ENCODE data around the gene FAM177A1.
"Not testable (repeated sequence)": the region's sequence is repeated elsewhere in the genome, so short reads cannot be mapped to it uniquely, and the experiment has no call there.

FAM177A1 gene

DNA sequence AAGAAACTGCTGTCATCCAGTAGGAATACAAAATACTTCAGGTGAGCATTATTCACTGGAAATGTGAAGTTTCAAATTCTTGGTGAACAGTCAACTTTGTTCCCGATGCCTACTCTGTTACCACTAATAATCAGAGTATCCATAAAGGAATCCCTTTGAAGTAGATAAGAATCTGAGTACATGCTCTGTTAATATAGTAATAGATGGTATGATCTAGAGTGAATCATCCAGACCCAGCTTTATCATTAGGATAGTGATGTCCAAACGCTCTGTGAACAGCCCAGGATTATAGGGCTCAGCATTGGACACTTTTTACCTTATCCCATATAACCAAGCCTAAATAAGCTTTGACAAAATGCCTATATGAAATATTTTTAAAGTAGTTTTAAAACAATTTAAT, 42.4 kb downstream of the FAM177A1 start:
- Histone ChIP-seq H3K4me3 (ENCODE audit: low read depth in 1 of 2, low read length in 2 of 2) (no peak overlapping the region), H3K36me3 (ENCODE audit: control insufficient read depth in 1 of 2, insufficient read depth in 2 of 2, low read length in 2 of 2) (peaks cover 9 to 39% of the 10 kb centered on the region in 2 donors), H3K9me3 (ENCODE audit: control insufficient read depth in 1 of 2, low read length in 2 of 2) (no peaks in the 10 kb centered on the region), H3K4me1 (ENCODE audit: control insufficient read depth in 1 of 2, insufficient read depth in 2 of 2, low read length in 2 of 2) (no peaks in the 10 kb centered on the region), H3K27ac (ENCODE audit: low read depth, low read length) (no peak overlapping the region), H3K9ac (ENCODE audit: low read depth in 1 of 2, low read length in 2 of 2) (no peak overlapping the region), H3K27me3 (ENCODE audit: control insufficient read depth in 1 of 2, insufficient read depth in 2 of 2, low read length in 2 of 2) (no peaks in the 10 kb centered on the region)

DNA sequence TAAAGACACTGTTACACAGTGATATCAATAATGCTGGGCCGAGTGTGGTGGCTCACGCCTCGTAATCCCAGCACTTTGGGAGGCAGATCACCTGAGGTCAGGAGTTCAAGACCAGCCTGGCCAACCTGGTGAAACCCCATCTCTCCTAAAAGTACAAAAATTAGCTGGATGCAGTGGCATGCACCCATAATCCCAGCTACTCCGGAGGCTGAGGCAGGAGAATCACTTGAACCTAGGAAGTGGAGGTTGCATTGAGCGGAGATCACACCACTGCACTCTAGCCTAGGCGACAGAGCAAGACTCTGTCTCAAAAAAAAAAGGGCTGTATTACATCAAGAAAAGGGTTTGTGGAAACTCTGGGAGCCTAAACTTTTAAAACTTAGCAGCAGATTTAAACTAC, 48.6 kb downstream of the FAM177A1 start:
- H3K4me3 ChIP-seq (ENCODE audit: low read depth in 1 of 2, low read length in 2 of 2); H3K27ac ChIP-seq (ENCODE audit: low read depth, low read length); H3K9me3 ChIP-seq (ENCODE audit: control insufficient read depth in 1 of 2, low read length in 2 of 2); H3K27me3 ChIP-seq (ENCODE audit: control insufficient read depth in 1 of 2, insufficient read depth in 2 of 2, low read length in 2 of 2); H3K4me1 ChIP-seq (ENCODE audit: control insufficient read depth in 1 of 2, insufficient read depth in 2 of 2, low read length in 2 of 2); H3K9ac ChIP-seq (ENCODE audit: low read depth in 1 of 2, low read length in 2 of 2): not testable (repeated sequence)
- peaks cover 3 to 45% of the 10 kb centered on the region in 2 donors for H3K36me3 ChIP-seq (ENCODE audit: control insufficient read depth in 1 of 2, insufficient read depth in 2 of 2, low read length in 2 of 2)

DNA sequence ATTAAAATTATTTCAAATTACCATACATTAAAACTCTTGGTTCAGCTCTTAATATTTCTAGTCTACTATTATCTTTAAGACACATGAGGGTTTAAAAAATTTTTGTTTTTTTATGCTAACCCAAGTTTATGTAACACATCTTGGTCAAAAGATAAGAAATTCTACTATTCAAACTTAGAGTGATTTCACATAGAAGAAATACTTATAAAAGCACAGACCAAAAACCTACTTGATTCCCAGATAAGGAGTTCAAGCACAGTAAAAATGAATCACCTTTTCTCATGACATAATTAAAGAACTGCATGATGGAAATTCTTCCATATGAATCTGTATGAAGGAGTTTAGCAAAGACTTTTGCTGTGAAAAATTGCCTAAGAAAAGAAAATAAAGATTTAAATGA, 61.8 kb downstream of the FAM177A1 start:
- Histone ChIP-seq H3K9me3 (ENCODE audit: control insufficient read depth in 1 of 2, low read length in 2 of 2) (peaks cover 3 to 8% of the 10 kb centered on the region in 2 donors), H3K36me3 (ENCODE audit: control insufficient read depth in 1 of 2, insufficient read depth in 2 of 2, low read length in 2 of 2) (peaks cover 16 to 59% of the 10 kb centered on the region in 2 donors), H3K27me3 (ENCODE audit: control insufficient read depth in 1 of 2, insufficient read depth in 2 of 2, low read length in 2 of 2) (no peaks in the 10 kb centered on the region), H3K4me1 (ENCODE audit: control insufficient read depth in 1 of 2, insufficient read depth in 2 of 2, low read length in 2 of 2) (no peaks in the 10 kb centered on the region), H3K4me3 (ENCODE audit: low read depth in 1 of 2, low read length in 2 of 2) (no peak overlapping the region), H3K27ac (ENCODE audit: low read depth, low read length) (no peak overlapping the region), H3K9ac (ENCODE audit: low read depth in 1 of 2, low read length in 2 of 2) (no peak overlapping the region)

DNA sequence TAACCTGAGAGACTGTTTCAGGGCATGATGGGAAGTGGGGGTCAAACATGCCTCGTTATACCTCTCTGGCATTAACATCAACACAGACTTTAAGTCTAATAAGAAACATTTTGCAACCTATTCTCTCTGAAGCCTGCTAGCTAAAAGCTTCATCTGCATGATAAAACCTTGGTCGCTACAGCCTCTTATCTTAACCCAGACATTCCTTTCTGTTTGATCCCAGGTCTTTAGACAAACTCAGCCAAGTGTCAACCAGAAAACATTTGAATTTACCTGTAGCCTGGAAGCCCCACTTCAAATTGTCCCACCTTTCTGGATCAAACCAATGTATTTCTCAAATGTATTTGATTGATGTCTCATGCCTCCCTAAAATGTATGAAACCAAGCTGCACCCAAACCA, 66.6 kb downstream of the FAM177A1 start:
- H3K27ac ChIP-seq (ENCODE audit: low read depth, low read length): no peak overlapping the region
- H3K4me3 ChIP-seq (ENCODE audit: low read depth in 1 of 2, low read length in 2 of 2): no peak overlapping the region
- no peaks in the 10 kb centered on the region for H3K4me1 ChIP-seq (ENCODE audit: control insufficient read depth in 1 of 2, insufficient read depth in 2 of 2, low read length in 2 of 2)
- H3K9ac ChIP-seq (ENCODE audit: low read depth in 1 of 2, low read length in 2 of 2): no peak overlapping the region
- H3K9me3 ChIP-seq (ENCODE audit: control insufficient read depth in 1 of 2, low read length in 2 of 2): peaks cover 3 to 8% of the 10 kb centered on the region in 2 donors
- H3K36me3 ChIP-seq (ENCODE audit: control insufficient read depth in 1 of 2, insufficient read depth in 2 of 2, low read length in 2 of 2): peaks cover 20 to 49% of the 10 kb centered on the region in 2 donors
- H3K27me3 ChIP-seq (ENCODE audit: control insufficient read depth in 1 of 2, insufficient read depth in 2 of 2, low read length in 2 of 2): no peaks in the 10 kb centered on the region

DNA sequence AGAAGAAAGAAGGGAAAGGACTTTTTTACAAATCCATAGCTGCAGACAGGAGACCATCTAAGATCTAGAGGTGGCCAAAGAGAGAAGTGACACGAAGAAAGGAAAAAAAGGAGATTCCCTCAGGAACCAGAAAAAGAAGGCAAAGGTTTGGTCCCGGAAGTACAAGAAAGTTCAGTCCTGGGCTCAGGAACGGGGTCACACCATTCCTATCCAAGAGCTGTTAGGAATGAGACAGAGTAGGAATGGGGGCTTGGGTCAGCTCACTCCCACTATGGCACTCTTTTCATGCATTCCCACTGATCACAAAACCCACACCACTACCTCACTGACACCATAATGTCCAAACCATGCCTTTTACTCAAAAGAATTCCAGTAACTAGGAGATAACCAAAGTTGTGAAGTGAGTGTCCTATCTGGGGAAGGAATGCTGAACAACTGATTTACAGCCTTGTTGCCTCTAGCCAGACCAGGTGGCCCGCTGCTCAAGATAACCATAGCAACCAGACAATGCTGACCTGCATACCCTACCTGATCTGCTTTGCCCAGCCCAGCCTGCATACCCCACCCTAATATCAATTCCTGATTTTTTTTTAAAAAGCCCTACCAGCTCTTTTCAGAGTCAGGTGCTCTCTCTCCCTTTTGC, 67.4 kb downstream of the FAM177A1 start:
- Histone ChIP-seq H3K27me3 (ENCODE audit: control insufficient read depth in 1 of 2, insufficient read depth in 2 of 2, low read length in 2 of 2) (no peaks in the 10 kb centered on the region), H3K36me3 (ENCODE audit: control insufficient read depth in 1 of 2, insufficient read depth in 2 of 2, low read length in 2 of 2) (peaks cover 20 to 46% of the 10 kb centered on the region in 2 donors), H3K4me1 (ENCODE audit: control insufficient read depth in 1 of 2, insufficient read depth in 2 of 2, low read length in 2 of 2) (no peaks in the 10 kb centered on the region), H3K4me3 (ENCODE audit: low read depth in 1 of 2, low read length in 2 of 2) (no peak overlapping the region), H3K27ac (ENCODE audit: low read depth, low read length) (no peak overlapping the region), H3K9ac (ENCODE audit: low read depth in 1 of 2, low read length in 2 of 2) (no peak overlapping the region), H3K9me3 (ENCODE audit: control insufficient read depth in 1 of 2, low read length in 2 of 2) (peaks cover 3 to 8% of the 10 kb centered on the region in 2 donors)

DNA sequence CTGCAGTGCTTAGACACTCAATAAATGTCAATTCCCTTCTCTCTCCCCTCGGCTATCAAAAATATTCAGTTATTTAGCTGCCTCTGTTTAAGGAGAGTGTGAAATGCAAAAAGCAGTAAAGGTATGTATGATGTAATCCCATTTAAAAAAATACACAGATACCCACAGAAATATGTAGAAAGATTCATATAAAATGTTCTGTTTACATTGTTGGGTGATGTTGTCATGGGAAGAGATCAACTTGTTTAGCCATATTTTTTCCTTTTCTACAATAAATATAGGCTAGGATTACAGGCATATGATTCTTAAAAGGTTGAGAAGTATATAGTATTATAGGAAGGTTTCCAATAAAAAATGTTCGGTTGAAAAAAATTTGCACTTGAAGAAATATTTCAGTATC, 68.0 kb downstream of the FAM177A1 start:
- Histone ChIP-seq H3K4me3 (ENCODE audit: low read depth in 1 of 2, low read length in 2 of 2) (no peak overlapping the region), H3K9me3 (ENCODE audit: control insufficient read depth in 1 of 2, low read length in 2 of 2) (peaks cover 3 to 8% of the 10 kb centered on the region in 2 donors), H3K27ac (ENCODE audit: low read depth, low read length) (no peak overlapping the region), H3K27me3 (ENCODE audit: control insufficient read depth in 1 of 2, insufficient read depth in 2 of 2, low read length in 2 of 2) (no peaks in the 10 kb centered on the region), H3K9ac (ENCODE audit: low read depth in 1 of 2, low read length in 2 of 2) (no peak overlapping the region), H3K36me3 (ENCODE audit: control insufficient read depth in 1 of 2, insufficient read depth in 2 of 2, low read length in 2 of 2) (peaks cover 20 to 46% of the 10 kb centered on the region in 2 donors), H3K4me1 (ENCODE audit: control insufficient read depth in 1 of 2, insufficient read depth in 2 of 2, low read length in 2 of 2) (no peaks in the 10 kb centered on the region)

DNA sequence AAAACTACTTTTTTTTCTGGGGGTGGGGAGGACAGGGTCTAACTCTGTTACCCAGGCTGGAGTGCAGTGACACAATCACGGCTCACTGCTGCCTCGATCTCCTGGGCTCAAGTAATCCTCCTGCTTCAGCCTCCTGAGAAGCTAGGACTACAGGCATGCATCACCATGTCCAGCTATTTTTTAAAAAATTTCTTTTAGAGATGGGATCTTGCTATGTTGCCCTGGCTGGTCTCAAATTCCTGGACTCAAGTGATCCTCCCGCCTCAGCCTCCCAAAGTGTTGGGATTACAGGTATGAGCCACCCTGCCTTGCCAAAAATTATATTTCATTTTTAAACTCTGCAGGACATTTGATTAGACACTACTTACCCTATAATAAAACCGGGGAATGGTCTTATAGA, 70.2 kb downstream of the FAM177A1 start:
- H3K4me1 ChIP-seq (ENCODE audit: control insufficient read depth in 1 of 2, insufficient read depth in 2 of 2, low read length in 2 of 2): peaks cover 0 to 8% of the 10 kb centered on the region in 2 donors
- H3K9me3 ChIP-seq (ENCODE audit: control insufficient read depth in 1 of 2, low read length in 2 of 2): peaks cover 3 to 8% of the 10 kb centered on the region in 2 donors
- no peaks in the 10 kb centered on the region for H3K27me3 ChIP-seq (ENCODE audit: control insufficient read depth in 1 of 2, insufficient read depth in 2 of 2, low read length in 2 of 2)
- H3K27ac ChIP-seq (ENCODE audit: low read depth, low read length): no peak overlapping the region
- H3K4me3 ChIP-seq (ENCODE audit: low read depth in 1 of 2, low read length in 2 of 2): no peak overlapping the region
- H3K9ac ChIP-seq (ENCODE audit: low read depth in 1 of 2, low read length in 2 of 2): no peak overlapping the region
- peaks cover 9 to 28% of the 10 kb centered on the region in 2 donors for H3K36me3 ChIP-seq (ENCODE audit: control insufficient read depth in 1 of 2, insufficient read depth in 2 of 2, low read length in 2 of 2)

DNA sequence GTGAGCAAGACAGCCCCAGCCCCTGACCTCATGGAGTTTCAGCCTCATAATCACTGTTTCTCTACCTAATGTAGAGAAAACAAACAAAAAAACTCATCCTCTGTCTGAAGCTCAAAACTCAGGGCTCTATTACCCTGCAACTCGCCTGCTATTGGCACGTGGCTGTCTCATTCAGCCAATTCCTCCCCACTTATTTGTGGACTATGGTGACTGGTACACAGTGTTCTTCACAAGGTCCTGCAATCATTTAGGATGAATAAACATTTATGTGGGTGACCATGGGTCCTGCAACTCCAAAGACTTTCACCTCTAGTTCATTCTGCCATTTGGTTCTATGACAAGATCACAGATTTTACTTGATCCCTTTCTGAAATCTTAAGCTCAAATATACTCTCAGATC, 71.0 kb downstream of the FAM177A1 start:
- Histone ChIP-seq H3K27ac (ENCODE audit: low read depth, low read length) (no peak overlapping the region), H3K9me3 (ENCODE audit: control insufficient read depth in 1 of 2, low read length in 2 of 2) (no peaks in the 10 kb centered on the region), H3K9ac (ENCODE audit: low read depth in 1 of 2, low read length in 2 of 2) (no peak overlapping the region), H3K4me3 (ENCODE audit: low read depth in 1 of 2, low read length in 2 of 2) (no peak overlapping the region), H3K36me3 (ENCODE audit: control insufficient read depth in 1 of 2, insufficient read depth in 2 of 2, low read length in 2 of 2) (peaks cover 4 to 19% of the 10 kb centered on the region in 2 donors), H3K27me3 (ENCODE audit: control insufficient read depth in 1 of 2, insufficient read depth in 2 of 2, low read length in 2 of 2) (no peaks in the 10 kb centered on the region), H3K4me1 (ENCODE audit: control insufficient read depth in 1 of 2, insufficient read depth in 2 of 2, low read length in 2 of 2) (peaks cover 0 to 8% of the 10 kb centered on the region in 2 donors)

DNA sequence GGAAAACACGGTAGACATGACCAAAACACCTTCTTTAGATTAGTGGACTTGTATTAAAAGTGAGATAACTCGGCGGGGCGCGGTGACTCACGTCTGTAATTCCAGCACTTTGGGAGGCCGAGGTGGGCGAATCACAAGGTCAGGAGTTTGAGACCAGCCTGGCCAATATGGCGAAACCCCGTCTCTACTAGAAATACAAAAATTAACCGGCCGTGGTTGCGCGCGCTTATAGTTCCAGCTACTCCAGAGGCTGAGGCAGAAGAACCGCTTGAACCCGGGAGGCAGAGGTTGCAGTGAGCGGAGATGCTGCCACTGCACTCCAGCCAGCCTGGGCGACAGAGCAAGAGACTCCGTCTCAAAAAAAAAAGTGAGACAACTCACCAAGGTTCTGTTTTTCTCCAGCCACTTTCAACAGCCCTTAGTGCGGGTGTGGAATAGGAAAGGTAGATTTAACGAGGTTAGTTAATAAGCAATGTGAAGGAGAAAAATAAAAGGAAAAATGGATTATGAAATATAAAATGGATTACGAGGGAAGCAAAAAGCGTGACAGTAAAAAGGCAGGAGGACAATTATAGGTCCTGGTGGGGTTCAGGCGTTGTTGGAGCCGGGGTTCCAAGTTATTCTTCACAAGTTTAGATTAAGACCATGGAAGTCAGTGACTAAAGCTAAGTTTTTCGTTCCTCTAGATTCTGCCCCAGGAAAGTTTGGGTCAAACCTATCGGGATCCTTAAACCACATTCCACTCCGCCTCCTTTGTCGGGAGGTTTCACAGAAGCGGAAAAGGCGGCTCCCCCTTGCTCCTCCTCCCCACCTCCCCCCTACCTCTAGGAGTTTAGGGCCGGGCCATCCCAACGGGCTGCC, 75.2 kb downstream of the FAM177A1 start:
- Histone ChIP-seq H3K9me3 (ENCODE audit: control insufficient read depth in 1 of 2, low read length in 2 of 2) (no peaks in the 10 kb centered on the region), H3K36me3 (ENCODE audit: control insufficient read depth in 1 of 2, insufficient read depth in 2 of 2, low read length in 2 of 2) (no peaks in the 10 kb centered on the region), H3K27me3 (ENCODE audit: control insufficient read depth in 1 of 2, insufficient read depth in 2 of 2, low read length in 2 of 2) (no peaks in the 10 kb centered on the region), H3K9ac (ENCODE audit: low read depth in 1 of 2, low read length in 2 of 2) (peak overlapping the region; percentile 92 to 95), H3K4me1 (ENCODE audit: control insufficient read depth in 1 of 2, insufficient read depth in 2 of 2, low read length in 2 of 2) (peaks cover 9 to 18% of the 10 kb centered on the region in 2 donors), H3K4me3 (ENCODE audit: low read depth in 1 of 2, low read length in 2 of 2) (peak overlapping the region; percentile 93 to 98), H3K27ac (ENCODE audit: low read depth, low read length) (peak overlapping the region; percentile 95)

DNA sequence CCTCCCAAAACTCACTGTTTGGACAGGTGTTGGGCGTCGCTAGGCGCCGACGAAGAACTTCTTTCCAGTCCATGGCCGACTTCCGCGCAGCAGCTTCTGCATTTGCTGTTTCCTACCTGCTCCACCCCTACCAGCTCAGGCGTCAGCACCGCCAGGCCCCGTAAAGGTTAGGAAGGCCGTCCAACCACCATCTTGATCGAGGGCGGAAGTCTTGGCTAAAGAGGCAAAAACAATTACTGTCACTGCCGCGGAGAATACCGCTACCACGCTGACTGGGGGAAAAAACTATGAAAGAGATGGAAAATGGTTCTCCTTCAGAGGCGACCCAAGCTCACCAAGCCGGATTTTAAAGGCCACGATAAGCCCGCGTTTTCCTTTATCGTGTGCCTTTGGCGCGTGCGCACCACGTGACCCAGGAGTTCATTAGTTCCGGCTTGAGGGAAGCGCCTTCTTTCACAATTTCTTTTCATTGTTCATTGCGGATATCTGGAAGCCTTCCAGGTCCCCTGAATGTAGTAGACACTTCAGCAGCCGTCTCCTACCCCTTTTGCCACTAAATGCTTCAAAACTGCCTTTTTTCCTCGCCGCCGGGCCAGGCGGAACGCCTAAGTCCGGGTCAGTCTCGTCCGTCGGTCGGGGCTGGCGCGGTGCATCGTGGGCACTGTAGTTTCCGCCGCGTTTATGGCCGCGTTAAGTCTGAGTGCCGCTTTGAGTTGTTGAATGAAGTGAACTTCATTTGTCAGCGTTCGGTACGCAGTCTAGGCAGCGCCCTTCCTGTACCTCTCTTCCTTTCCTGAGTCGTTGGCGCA, 76.0 kb downstream of the FAM177A1 start, which contains the start of the genes PPP2R3C and PRORP:
Gene PPP2R3C, minus strand, starts transcription at position 104 of the 809 bp plus-strand sequence. Its CDS starts 31 bp downstream, at position 73.
Gene PRORP, plus strand, starts transcription at position 666 of the 809 bp plus-strand sequence. CDS start 694 bp downstream, outside the sequence.
- H3K36me3 ChIP-seq (ENCODE audit: control insufficient read depth in 1 of 2, insufficient read depth in 2 of 2, low read length in 2 of 2): no peaks in the 10 kb centered on the region
- no peaks in the 10 kb centered on the region for H3K9me3 ChIP-seq (ENCODE audit: control insufficient read depth in 1 of 2, low read length in 2 of 2)
- peak within 1 kb of the TSS; percentile 95 for H3K27ac ChIP-seq (ENCODE audit: low read depth, low read length)
- H3K27me3 ChIP-seq (ENCODE audit: control insufficient read depth in 1 of 2, insufficient read depth in 2 of 2, low read length in 2 of 2): no peaks in the 10 kb centered on the region
- H3K9ac ChIP-seq (ENCODE audit: low read depth in 1 of 2, low read length in 2 of 2): peak within 1 kb of the TSS; percentile 92 to 95
- peak within 1 kb of the TSS; percentile 93 to 98 for H3K4me3 ChIP-seq (ENCODE audit: low read depth in 1 of 2, low read length in 2 of 2)
- peaks cover 9 to 18% of the 10 kb centered on the region in 2 donors for H3K4me1 ChIP-seq (ENCODE audit: control insufficient read depth in 1 of 2, insufficient read depth in 2 of 2, low read length in 2 of 2)
